Stomach (tissue), 4 donors: ENCODE results near the gene METTL24.

Experiments used
- EP300 ChIP-seq: sonication (generic); formaldehyde crosslinking; IDR thresholded peaks from one replicate; pipeline ENCODE4 v1.6.1; 2017; ENCODE audit warnings: antibody characterized with exemption
- POLR2A ChIP-seq, 4 donors: fragments of 450-650 bp; IDR thresholded peaks; one replicate each; pipeline ENCODE4 v1.6.1; 2016; ENCODE audit warnings: antibody characterized with exemption in 4 of 4, control low read depth in 2 of 4, mild to moderate bottlenecking in 1 of 4, moderate library complexity in 1 of 4
- TF ChIP-seq, protein P1 (sequence below), 7 experiments: fragments of 450-650 bp in 4 of 7; fragments of 200-600 bp in 3 of 7; sonication (generic) in 3 of 7; IDR thresholded peaks; one replicate each; pipeline ENCODE4 v1.5.1; 2016 to 2019; ENCODE audit warnings: antibody characterized with exemption in 7 of 7, control low read depth in 2 of 7, mild to moderate bottlenecking in 1 of 7

DNA sequence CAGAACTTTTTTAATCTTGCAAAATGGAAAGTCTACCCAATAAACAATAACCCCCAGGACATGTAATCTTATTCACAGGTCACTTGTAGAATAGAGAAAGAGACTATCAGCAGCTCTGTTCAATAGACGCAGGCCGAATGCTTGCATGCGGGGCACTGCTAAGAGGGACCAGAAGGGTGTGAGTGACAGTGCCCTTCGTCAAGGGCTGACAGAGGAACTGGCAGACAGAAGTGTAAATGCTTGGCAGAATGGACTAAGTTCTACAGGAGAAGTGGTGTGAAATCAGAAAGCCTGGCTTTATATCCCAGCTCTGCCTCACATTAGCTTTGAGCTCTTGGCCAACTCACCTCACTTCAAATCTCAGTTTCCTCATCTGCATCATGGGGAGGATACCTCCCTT is 36.3 kb upstream of the METTL24 start:
- TF ChIP-seq, protein P1, sequence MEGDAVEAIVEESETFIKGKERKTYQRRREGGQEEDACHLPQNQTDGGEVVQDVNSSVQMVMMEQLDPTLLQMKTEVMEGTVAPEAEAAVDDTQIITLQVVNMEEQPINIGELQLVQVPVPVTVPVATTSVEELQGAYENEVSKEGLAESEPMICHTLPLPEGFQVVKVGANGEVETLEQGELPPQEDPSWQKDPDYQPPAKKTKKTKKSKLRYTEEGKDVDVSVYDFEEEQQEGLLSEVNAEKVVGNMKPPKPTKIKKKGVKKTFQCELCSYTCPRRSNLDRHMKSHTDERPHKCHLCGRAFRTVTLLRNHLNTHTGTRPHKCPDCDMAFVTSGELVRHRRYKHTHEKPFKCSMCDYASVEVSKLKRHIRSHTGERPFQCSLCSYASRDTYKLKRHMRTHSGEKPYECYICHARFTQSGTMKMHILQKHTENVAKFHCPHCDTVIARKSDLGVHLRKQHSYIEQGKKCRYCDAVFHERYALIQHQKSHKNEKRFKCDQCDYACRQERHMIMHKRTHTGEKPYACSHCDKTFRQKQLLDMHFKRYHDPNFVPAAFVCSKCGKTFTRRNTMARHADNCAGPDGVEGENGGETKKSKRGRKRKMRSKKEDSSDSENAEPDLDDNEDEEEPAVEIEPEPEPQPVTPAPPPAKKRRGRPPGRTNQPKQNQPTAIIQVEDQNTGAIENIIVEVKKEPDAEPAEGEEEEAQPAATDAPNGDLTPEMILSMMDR (IDR thresholded peaks at IDR 0.05), result no peak
- TF ChIP-seq EP300, result no peak
- no peak for TF ChIP-seq POLR2A (IDR thresholded peaks at IDR 0.05)
